ENCODE results near the gene SUPV3L1.
A peak's percentile ranks its signal among the peaks of the same experiment; 100 is the strongest.
"Not testable (repeated sequence)": the region's sequence is repeated elsewhere in the genome, so short reads cannot be mapped to it uniquely, and the experiment has no call there.

Gene SUPV3L1

DNA sequence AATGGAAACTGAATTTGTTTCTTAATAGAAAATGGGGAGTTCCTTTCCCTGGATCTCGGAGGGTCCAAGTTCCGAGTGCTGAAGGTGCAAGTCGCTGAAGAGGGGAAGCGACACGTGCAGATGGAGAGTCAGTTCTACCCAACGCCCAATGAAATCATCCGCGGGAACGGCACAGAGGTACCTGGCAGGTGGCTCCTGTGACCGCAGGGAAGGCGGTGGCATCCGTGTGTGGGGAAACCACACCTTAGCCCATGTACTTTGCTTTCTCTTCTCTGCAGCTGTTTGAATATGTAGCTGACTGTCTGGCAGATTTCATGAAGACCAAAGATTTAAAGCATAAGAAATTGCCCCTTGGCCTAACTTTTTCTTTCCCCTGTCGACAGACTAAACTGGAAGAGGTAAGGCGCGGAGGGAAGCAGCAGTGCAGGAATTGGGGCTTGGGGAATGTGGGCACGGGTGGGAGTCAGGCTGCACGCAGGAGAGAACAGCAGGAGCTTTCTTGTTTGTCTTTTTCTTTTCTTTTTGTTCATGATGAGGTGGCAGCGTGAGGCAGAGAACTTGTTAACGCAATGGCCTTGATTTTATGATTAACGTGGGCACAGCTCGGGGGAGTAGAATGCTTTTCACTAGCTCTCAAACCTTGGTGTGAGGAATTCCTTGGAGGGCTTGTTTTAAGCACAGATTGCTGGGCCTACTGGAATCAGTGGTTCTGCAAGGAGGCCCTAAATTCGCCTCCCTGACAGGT is 52.9 kb downstream of the SUPV3L1 start:
- DNase-seq, result no peak

DNA sequence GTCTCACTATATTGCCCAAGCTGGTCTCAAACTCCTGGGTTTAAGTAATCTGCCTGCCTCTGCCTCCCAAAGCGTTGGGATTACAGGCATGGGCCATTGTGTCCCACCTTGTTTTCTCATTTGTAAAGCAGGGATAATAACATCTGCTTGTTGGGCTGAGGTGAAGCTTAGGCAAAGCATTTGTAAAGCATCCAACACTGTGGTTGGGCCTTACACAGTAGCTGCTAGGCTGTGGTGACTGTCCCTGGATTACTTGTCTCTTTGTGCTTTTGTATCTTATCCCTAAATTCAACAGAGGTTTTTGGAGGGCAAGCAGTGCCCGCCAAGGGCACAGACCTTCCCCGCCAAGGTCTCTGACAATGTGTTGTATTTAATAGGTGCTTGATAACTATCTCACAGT is 54.4 kb downstream of the SUPV3L1 start:
- DNase-seq, result no peak

DNA sequence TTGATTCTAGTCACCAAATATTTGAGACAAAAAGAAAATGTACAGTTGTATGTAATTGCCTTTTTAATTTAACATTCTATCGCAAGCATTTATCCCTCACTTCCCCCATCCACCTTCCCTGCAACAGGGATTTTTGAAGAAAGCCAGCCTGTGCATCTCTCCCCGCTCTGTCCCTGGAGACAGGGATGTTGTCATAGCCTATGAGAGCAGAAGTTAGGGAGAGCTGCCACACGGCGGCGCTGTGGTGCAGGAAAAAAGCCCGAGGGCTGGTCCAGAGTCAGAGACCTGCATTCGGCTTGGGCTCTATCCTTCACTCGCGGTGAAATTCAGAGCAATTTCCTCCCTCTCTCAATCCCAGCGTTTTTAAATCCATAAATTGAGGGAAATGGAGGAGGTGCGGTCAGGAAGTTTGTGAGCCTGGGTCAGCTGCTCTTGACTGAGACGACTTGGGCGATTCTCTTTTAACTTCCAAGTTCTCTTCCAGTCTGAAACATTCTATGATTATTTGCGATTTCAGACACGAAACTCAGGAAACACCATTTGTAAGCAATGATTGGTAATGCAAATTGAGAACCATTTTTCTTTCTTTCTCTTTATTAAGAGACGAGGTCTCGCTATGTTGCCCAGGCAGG is 57.6 kb downstream of the SUPV3L1 start:
- DNase-seq, result peak; percentile 86

DNA sequence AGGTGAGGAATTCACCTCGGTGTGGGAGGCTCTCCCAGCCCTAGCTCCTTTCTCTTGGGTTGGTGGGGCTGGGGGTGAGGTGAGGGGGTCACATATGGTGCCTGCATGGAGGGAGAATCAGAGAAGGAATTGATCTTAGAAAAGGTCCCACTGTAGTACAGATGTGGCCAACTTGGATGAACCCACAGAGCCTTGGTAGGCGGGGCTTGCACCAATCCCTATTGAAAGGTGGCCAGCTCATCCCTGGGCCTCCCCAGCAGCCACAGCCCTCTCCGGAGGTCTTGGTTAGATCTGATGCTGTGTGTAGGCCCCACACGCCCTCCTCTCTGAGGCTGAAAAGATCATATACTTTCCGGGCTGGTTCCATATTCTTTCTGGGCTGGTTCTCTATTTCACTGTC is 59.1 kb downstream of the SUPV3L1 start:
- DNase-seq, result no peak

DNA sequence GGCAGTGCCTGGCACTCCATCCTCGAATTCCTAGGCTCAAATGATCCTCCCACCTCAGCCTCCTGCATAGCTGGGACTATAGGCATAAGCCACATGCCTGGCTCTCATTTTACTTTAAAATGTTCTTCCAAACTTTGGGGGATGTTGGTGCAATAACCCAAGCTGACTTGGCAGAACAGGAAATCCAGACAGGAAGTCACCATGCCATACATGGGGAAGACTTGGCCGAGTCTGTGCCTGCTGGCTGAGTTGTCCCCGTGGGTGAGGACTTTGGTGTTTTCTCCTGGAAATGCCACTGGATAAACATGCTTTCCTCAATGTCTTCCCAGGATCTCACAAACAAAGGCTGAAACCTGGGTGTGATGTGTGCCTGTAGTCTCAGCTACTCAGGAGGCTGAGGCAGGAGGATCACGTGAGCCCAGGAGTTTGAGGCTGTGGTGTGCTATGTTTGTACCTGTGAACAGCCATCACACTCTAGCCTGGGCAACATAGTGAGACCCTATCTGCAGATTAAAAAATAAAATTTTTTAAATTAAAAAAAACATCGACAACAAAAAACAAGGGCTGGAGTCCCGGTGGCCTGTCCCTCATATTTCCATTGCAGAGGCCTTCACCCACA is 59.9 kb downstream of the SUPV3L1 start:
- DNase-seq, result no peak

DNA sequence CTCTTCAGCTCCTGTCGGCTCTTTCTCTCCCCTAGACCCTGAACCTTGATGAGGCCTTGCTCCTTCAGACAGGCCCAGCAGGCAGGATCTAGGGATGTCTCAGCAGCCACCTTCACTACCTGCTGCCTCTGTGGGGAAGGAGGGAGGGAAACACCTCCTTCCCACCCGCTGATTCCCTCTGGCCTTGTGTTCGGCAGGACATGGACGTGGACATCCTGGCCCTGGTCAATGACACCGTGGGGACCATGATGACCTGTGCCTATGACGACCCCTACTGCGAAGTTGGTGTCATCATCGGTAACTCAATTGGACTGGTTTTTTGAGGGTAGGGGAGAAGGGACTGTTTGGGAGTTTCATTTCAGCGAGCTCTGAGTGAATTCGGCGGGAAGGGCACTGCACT is 60.4 kb downstream of the SUPV3L1 start:
- no peak for DNase-seq

DNA sequence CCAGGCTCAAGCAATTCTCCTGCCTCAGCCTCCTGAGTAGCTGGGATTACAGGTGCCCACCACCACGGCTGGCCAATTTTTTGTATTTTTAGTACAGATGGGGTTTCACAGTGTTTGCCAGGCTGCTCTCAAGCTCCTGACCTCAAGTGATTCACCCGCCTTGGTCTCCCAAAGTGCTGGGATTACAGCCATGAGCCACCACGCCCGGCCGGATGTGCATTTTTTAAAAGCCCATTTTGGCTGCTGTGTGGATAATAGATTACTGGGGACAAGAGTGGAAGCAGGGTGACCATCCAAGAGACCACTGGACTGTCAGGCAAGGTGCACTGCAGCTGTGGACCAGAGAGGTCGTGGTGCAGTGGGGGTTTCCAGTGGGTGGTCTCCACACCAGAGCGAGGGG is 61.5 kb downstream of the SUPV3L1 start:
- DNase-seq, result no peak

DNA sequence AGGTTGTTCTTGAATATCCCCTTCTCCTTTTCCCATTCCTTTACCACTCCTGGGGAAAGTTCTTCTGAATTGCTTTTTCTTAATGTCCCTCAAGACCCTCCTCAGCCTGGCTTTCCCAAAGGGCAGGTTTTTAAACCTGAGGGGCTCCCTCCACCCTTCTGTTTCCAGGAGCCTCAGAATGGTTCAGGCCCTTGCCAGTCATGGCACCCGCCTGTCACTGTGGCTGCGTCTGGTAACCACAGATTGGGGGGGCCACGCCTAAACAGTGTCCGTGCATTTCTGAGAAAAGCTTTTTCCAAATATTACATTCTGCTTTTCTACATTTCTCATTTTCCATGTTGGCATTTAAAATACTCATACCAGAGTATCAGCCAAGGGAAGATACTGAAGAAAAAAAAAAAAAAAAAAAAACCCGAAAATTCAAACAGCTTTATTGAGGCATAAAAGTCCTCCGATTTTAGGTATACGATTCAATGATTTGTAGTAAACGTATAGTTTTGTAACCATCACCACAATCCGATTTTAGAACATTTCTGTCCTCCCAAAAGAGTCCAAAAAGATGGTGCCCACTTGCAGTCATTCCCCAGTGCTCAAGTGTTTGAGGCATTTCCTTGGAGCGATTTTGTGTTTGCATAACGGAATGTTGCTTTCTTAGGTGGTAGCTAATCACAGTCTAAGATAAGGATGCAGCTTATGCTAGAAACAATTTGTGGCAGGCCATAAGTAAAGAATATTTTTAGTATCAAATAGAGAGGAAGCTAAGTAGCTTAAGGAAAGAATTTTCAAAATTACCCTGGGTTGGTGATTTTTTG is 62.2 kb downstream of the SUPV3L1 start:
- DNase-seq, result no peak

DNA sequence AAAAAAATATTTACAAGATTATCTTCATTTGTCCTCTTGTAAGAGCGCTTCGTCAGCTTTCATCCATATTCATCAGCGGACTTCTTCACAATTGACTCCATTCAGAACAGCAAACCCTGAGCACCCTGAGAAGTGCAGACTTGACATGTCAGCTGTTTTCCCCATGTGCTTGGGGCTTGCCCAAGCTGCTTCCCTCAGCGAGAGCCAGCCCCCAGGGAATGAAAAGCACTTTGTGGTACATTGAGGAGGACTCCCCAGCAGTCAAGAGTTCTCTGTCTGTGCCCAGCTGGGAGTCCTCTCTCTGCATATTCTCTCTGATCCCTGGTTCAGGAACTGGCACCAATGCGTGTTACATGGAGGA is 62.8 kb downstream of the SUPV3L1 start:
- peak; percentile 35 for DNase-seq

DNA sequence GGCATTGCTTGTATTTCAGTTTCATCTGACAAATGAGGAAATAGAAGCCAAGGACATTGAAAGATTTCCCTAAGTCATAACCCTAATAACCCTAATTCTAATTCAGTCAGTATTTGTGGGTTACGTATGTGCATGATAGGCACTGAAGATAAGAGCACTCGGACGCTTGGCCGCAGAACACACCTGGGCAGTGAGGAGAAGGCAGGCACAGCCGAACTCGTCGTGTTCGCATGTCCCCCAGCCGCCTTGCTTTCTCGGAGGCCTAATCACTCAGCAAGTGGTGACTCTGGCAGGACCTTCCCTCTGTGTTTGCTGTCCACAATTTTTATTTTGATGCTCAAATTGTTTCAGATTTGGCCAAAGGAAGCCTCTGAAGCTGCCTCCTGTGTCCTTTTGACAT is 63.8 kb downstream of the SUPV3L1 start:
- no peak for DNase-seq

DNA sequence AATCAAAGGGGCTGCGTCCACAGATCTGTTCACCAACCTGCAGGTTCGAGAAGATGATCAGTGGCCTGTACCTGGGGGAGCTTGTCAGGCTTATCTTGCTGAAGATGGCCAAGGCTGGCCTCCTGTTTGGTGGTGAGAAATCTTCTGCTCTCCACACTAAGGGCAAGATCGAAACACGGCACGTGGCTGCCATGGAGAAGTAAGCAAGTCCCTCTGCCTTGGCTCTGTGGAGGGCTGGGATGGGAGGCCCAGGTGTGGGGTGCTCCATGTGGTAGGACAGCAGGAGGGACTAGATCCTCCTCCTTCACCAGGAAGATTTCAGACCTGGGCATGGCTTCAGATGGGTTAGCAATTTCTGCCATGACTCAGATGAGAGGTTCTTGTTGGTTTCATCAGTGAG is 66.0 kb downstream of the SUPV3L1 start:
- no peak for DNase-seq

DNA sequence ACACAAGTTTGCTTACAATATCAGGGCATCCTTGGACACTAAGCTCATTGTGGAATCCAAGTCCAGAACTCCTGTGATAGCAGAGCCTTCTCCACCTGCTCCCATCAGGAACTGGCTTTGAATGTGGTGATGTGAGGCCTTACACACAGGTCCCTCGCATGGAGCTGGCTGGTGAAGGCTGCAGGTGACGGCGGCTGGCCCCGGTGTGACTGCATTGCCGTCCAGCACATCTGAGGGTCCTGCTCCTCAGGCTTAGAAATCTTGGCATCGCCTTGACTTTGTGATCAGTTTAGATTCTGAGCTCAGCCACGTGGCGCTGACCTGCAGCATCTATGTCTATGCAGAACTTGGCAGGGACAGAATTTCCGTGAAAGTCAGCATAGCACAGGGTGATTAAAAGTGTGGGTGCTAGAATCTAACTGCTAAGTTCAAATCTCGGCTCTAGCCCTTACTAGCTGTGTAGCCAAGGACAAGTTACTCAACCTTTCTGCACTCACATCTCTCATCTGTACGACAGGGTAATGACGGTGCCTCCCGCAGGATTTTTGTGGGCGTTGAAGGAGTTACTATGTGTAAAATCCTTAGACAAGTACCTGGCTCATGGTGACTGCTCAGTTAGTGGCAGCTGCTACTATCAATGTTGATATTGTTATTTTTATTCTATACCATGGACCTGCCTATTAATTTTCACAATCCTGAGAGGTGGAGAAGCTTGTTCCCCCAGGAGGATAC is 66.7 kb downstream of the SUPV3L1 start:
- DNase-seq, result no peak

DNA sequence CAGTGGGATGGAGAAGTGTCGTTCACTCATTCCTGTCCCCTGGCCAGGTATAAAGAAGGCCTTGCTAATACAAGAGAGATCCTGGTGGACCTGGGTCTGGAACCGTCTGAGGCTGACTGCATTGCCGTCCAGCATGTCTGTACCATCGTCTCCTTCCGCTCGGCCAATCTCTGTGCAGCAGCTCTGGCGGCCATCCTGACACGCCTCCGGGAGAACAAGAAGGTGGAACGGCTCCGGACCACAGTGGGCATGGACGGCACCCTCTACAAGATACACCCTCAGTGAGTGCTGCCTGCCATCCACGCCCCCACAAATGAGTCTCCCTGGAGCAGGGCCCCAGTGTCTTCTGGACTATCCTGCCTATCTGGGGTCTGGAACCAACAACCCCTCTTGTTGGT is 67.3 kb downstream of the SUPV3L1 start:
- DNase-seq, result no peak

DNA sequence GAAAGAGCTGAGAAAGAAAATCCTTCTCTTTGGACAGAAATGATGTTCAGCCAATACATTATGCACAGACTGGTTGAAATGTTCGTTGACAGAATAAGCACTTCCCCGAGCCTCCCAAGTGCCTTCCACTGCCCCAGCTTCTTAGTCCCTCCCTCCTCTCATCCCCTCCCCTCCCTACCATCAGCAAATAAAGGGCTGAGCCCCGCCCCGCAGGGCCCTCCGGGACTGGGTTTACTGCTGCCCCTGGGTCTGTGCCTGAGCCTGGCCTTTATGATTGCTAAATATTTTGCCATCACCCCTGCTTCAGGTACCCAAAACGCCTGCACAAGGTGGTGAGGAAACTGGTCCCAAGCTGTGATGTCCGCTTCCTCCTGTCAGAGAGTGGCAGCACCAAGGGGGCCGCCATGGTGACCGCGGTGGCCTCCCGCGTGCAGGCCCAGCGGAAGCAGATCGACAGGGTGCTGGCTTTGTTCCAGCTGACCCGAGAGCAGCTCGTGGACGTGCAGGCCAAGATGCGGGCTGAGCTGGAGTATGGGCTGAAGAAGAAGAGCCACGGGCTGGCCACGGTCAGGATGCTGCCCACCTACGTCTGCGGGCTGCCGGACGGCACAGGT is 68.2 kb downstream of the SUPV3L1 start:
- DNase-seq, result no peak

DNA sequence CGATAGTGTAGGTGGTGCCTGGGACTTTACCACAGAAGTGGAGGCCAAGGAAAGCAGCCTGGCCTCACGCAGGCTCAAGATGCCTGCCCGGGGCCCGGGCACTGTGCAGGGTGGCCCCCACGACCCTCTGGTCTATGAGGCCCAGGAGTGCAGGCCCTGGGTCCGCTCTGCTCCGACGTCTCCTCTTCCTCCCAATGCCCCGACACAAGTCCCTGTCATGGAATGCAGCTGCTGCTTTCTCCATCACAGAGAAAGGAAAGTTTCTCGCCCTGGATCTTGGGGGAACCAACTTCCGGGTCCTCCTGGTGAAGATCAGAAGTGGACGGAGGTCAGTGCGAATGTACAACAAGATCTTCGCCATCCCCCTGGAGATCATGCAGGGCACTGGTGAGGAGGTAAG is 70.0 kb downstream of the SUPV3L1 start:
- DNase-seq, result no peak

DNA sequence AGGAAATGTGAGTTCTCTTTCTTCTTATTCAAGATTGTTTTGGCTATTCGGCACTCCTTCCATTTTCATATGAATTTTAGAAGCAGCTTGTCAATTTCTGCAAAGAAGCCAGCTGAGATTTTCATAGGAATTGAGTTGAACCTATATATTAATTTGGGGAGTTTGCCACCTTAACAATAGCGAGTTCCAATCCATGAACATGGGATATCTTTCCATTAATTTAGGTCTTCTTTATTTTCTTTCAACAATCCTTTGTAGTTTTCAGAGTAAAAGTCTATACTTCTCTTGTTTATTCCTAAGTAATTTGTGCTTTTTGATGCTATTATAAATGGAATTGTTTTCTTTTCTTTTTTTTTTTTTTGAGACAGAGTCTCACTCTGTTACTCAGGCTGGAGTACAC is 71.4 kb downstream of the SUPV3L1 start:
- DNase-seq, result not testable (repeated sequence)

DNA sequence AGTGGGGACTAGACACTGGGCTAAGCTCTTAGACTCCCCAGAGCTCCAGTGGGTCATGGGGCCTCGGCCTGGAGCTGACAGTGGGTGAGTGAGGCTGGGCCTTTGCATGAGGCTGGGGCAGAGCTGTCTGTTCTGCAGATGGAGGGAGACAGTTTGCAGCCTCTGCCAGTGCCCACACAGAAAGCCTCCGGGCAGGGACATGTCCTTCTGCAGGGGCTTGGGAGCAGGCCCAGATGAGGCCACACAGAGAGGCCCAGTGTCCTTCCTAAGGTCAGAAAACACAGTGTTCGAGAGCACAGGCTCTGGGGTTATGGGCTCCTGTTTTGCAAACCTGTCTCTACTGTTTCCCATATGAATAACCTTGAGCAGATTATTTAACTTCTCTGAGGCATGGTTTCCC is 73.1 kb downstream of the SUPV3L1 start:
- no peak for DNase-seq

DNA sequence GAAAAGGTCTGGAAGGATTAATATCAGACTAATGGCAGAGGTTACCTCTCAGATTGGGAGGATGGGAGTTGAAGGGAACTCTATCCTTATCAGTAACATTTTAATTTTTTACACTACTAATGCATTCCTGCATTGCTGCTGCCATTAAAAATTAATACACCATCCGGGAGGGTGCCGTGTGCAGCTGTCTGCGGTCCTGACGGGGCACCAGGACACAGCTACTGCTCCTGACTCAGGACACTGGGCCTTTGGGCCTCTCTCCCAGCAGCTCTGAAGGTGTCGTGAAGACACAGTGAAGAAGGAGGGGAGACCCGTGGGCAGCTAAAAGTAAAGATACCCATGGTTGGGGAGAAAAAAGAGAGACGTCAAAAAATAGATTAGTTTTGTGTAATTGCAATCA is 74.8 kb downstream of the SUPV3L1 start:
- no peak for DNase-seq
